Cardiac fibroblast (primary cell): ENCODE data around the gene EFR3B.

Source experiments
- DNase-seq, 2 donors: peaks; one replicate each; pipeline versions ENCODE4 v3.0.0 to v3.0.0-alpha.2; 2010; ENCODE audit warnings: low read depth in 2 of 2
- H3K4me3 ChIP-seq, 2 donors: replicated peaks in 1 of 2; 1 replicate in 1 of 2; 2 replicates in 1 of 2; pipeline ENCODE4 v1.5.1; 2011; ENCODE audit warnings: low read depth in 2 of 2, low read length in 2 of 2, mild to moderate bottlenecking in 2 of 2, moderate library complexity in 1 of 2
- TF ChIP-seq, protein P1 (sequence below): IDR thresholded peaks from one replicate; pipeline ENCODE4 v1.5.1; 2011; ENCODE audit warnings: low read depth, mild to moderate bottlenecking, low read length, inconsistent platforms

EFR3B gene

DNA sequence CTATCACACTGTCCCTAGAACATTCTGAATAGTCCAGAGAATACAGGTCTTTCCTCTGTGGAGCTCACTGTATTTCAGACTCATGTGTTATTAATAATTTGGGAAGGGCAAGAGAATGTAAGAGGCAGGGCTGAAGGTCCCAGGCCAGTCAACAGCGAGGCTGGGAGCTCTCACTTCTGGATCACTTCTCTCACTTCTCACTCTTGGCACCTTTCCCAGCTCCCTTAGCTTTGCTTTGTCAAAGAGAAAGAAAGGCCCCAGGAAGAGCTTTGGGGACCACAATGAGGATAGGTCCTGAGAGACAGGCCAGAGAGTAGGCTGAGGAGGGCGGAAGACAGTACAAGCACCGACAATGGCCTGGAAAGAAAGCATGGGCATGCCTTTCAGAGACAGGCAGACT lies 11.2 kb downstream of the EFR3B start:
- DNase-seq = peak in 1 of 2 donors; percentile 21
- no peak overlapping the region for H3K4me3 ChIP-seq
- TF ChIP-seq, protein P1, sequence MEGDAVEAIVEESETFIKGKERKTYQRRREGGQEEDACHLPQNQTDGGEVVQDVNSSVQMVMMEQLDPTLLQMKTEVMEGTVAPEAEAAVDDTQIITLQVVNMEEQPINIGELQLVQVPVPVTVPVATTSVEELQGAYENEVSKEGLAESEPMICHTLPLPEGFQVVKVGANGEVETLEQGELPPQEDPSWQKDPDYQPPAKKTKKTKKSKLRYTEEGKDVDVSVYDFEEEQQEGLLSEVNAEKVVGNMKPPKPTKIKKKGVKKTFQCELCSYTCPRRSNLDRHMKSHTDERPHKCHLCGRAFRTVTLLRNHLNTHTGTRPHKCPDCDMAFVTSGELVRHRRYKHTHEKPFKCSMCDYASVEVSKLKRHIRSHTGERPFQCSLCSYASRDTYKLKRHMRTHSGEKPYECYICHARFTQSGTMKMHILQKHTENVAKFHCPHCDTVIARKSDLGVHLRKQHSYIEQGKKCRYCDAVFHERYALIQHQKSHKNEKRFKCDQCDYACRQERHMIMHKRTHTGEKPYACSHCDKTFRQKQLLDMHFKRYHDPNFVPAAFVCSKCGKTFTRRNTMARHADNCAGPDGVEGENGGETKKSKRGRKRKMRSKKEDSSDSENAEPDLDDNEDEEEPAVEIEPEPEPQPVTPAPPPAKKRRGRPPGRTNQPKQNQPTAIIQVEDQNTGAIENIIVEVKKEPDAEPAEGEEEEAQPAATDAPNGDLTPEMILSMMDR = no peak

DNA sequence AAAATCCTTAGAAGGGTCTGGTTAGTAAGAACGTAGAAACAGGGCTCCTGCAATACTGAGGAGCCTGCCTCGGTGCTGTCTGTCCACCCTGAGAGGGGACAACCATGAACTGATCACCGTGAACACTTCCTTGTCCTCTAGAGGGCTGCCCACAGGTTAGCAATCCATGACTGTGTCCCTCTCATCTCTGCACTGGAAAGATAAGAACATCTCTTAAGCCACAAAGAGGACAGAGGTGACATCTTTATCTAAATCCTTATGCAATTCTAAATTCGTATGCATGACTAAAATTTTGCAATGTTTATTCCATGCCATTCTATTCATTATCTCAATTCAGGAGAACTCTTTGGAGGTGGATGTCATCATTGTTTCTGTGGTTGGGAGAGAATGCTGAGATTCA lies 12.8 kb downstream of the EFR3B start:
- H3K4me3 ChIP-seq = no peak overlapping the region
- TF ChIP-seq, protein P1 = no peak

DNA sequence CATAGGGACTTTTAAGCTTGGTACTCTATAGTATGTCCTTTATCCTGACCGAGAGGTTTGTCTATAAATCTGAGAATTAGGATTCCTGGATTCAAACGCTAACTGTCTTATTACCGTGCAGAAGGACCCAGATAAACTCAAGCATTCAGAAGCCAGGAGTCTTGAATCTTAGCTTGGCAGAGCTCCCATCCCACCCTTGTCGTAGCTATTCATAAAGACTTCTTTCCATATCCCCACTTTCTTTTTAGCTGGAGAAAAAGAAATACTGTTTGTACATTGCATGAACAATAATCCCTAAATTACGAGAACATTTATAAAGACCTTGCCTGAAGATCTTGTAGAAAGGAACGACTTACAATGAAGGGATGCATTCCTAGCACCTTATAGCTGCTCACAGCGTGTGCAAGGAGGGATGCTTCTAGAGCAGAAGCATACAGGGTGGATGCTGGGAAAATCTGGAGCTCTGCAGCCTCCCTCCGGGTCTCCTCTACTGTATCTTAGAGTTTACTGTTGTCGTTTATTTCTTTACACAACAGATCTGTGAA lies 13.6 kb downstream of the EFR3B start:
- no peak for DNase-seq
- no peak overlapping the region for H3K4me3 ChIP-seq
- TF ChIP-seq, protein P1 = no peak

More for the DNA sequence above, 12.8 kb downstream of the EFR3B start:
- no peak for DNase-seq

DNA sequence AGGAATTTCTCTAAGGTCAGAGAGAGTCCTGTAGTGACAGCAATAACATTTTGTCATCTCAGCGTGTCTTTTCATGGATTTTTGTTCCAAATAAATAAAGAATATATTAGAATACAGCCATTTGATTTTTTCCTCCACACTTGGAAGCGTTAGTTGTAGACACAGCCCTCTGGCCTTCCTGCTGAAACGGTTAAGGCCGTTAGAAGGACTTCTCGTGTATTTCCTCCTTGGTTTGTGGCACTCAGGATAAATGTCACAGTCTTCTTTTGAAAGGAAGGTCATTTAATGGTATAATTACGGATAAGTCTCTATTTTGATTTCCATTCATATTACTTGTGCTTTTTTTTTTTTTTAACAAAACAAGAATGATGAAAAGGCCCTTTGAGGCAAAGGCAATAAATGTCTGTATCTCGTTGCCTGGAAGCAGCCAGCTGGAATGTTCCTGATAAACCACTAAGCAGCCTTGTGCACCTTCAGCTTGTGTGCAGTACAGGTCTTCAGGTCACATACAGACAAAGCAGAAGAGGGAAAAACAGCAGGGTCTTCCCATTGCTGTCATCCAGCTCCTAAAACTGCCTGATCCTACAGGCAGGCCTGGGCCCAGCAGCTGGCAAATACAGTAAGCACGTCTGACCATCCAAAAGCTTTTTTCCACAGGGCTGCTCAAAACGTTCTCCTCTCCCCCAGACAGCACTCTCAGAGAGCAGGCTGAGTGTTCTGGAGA lies 14.4 kb downstream of the EFR3B start:
- DNase-seq = no peak
- no peak overlapping the region for H3K4me3 ChIP-seq
- TF ChIP-seq, protein P1 = no peak

DNA sequence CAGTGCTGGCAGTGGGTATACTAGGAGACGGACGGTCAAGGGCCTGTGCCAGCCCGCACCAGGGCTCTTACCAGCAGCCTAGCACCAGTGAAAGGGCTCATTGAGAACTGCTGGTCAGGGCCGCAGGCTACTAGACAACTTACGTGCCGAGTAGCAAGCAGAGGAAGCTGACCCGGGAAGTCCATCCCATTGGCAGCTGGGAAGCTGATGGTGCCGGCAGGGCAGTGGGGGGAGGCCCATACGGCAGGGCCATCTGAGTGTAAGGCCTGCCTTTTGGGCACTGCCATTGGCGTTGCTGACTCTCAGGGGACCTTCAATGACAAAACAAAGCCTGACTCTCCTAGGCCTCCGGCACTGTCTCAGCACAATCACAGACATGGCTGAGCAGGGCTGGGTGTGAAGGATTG lies 20.6 kb downstream of the EFR3B start:
- no peak overlapping the region for H3K4me3 ChIP-seq
- TF ChIP-seq, protein P1 = no peak
- DNase-seq = no peak

DNA sequence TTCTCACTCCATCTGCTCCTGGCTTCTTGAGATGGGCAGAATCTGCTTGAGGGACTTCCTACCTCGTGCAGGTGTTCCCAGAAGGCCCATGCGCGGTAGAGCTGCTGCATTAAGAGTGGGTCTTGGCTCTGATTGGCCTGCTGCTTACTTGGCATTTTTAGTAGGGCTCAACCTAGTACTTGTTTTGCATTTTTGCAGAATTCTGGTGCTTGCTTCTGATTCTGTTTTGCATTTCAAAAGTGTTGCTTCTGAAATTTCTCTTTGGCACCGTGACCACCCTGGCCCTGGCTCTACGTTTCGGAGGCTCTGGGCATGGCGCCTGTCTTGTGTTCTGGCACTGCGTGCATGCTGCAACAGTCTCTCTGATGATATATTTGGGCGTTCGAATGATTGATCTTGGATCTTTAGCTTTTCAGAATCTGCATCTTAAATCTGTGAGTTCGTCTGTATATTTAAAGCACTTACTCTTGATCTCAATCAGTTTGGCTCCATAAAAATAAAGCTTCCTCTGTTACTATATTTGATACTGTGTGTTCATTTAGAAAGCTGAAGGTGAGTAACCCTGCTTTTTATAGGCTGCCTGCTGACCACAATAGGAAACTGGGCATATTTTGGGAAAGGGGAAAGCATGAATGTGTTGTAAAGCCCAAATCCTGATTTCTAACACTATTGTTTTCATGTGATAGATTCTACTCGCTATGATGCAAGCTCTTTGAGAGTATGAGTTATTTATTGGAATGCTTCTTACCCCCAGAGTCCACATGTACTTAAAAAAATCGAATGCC lies 22.2 kb downstream of the EFR3B start:
- DNase-seq = no peak
- no peak overlapping the region for H3K4me3 ChIP-seq
- TF ChIP-seq, protein P1 = no peak
